Fibroblast of villous mesenchyme (primary cell): ENCODE data around the gene LIPA. TPM values are rescaled to one million over a fixed set of nuclear protein-coding genes. Genes with fewer than 3 reads are reported as not detected.
"Not testable (repeated sequence)": the region's sequence is repeated elsewhere in the genome, so short reads cannot be mapped to it uniquely, and the experiment has no call there.

Experiments
- DNase-seq: peaks from one replicate; pipeline ENCODE4 v3.0.0-alpha.2; 2010; ENCODE audit warnings: low read depth
- H3K4me3 ChIP-seq: 2 replicates; pipeline ENCODE4 v1.5.1; 2011; ENCODE audit warnings: low read depth, mild to moderate bottlenecking, low read length
- total RNA-seq: library from RNA; depleted of rRNA; stranded (reverse); fragments of >200 nt; gene quantifications from 2 replicates; pipeline ENCODE4 v1.2.3, GENCODE V29; 2012
- TF ChIP-seq, protein P1 (sequence below): IDR thresholded peaks from 2 replicates; pipeline ENCODE4 v1.5.1; 2012; ENCODE audit warnings: low read depth, mild to moderate bottlenecking, low read length; ENCODE audit not compliant: insufficient read depth

The LIPA gene
- total RNA-seq, 1 donor: 232 TPM

DNA sequence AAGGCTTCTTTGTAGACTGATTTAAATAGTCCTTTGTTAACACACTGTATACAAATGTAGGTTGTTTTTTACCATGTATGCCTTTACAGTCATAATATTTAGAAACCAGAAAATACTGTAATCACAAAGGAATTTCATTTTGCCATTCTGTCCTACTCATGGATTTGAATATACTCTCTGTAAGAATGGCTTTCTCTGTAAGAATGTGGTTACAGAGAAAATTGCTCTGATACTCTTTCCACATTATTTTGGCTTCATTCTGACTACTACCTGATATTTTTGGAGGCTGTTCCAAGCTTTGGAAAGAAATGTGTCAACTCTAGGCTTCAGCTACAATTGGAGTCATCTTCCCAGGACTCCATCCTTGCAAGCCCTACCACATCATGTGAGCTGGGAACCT lies 68.0 kb downstream of the LIPA start:
- TF ChIP-seq, protein P1, sequence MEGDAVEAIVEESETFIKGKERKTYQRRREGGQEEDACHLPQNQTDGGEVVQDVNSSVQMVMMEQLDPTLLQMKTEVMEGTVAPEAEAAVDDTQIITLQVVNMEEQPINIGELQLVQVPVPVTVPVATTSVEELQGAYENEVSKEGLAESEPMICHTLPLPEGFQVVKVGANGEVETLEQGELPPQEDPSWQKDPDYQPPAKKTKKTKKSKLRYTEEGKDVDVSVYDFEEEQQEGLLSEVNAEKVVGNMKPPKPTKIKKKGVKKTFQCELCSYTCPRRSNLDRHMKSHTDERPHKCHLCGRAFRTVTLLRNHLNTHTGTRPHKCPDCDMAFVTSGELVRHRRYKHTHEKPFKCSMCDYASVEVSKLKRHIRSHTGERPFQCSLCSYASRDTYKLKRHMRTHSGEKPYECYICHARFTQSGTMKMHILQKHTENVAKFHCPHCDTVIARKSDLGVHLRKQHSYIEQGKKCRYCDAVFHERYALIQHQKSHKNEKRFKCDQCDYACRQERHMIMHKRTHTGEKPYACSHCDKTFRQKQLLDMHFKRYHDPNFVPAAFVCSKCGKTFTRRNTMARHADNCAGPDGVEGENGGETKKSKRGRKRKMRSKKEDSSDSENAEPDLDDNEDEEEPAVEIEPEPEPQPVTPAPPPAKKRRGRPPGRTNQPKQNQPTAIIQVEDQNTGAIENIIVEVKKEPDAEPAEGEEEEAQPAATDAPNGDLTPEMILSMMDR: no peak
- no peak for DNase-seq
- no peak overlapping the region for H3K4me3 ChIP-seq

DNA sequence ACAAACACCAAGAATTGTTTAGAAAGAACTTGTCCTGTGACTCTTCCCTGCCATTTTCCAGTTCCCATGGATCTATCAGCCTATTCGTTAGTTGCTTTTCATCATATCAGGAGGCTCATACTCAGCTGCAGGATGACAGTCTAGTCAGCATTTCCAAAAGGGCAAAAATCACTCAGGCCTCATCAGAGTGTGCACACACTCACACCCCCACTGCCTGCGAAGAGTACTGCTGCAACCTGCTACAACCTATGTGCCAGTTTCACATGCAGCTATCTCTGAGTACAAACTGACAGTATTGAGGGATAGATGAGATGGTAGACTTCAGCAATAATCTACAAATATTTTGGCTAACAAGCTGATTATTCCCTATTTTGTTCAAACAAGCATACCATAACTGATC lies 68.7 kb downstream of the LIPA start:
- TF ChIP-seq, protein P1: no peak
- no peak overlapping the region for H3K4me3 ChIP-seq
- no peak for DNase-seq

DNA sequence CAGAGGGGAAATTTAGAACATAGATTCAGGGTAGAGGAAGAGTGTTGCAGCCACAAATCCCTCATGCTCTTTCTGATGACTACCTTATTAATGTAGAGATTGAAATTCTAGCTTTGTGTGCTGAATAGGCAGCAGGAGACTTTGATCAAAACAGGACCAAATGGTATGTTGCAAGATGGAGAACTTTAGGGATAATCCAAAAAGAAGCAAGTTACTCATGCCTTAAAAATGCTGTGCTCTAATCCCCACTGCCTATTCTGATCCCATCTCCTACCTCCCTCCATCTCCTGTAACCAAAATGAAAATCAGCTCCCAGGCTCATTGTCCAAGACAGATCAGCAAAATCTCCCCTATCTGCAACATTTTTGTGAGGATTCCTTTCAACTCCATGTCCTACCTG lies 75.8 kb downstream of the LIPA start:
- H3K4me3 ChIP-seq: no peak overlapping the region
- TF ChIP-seq, protein P1: no peak
- no peak for DNase-seq

DNA sequence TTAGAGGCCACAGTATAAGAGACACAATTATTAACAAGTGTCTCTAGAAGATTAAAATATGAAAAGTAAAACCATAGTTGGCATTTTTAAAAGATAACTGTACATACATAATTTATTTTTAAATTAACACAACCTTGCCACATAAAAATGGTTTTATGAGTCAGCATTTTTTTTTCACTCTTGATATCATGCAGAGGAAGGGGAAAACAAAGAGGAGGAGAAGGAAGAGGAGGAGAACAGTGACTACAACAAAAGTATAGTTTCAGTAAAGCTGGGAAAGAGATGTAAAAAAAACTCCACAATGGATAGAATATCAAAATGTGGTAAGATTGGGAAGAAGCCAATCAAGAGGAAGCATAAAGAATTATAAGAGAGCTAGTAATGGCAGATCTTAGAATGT lies 78.5 kb downstream of the LIPA start:
- no peak for DNase-seq
- TF ChIP-seq, protein P1: no peak
- no peak overlapping the region for H3K4me3 ChIP-seq

DNA sequence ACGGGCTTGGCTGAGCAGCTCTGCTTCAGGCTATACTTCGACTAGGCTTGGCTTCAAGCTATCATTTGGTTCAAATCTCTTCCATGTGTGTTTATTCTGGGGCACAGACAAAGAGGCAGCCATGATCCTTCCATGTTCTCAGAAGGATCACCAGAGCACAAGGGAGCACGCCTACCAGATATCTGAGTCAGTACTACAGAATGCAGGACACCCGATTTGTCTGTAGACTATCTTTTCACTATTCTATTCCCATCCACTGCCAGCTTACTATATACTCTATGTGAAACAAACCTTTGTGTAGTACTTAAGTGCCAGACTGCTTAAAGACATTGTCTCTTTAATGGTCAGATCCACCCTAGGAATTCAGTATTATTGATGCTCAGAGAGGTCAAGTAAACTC lies 79.6 kb downstream of the LIPA start:
- no peak overlapping the region for H3K4me3 ChIP-seq
- no peak for DNase-seq
- TF ChIP-seq, protein P1: no peak

DNA sequence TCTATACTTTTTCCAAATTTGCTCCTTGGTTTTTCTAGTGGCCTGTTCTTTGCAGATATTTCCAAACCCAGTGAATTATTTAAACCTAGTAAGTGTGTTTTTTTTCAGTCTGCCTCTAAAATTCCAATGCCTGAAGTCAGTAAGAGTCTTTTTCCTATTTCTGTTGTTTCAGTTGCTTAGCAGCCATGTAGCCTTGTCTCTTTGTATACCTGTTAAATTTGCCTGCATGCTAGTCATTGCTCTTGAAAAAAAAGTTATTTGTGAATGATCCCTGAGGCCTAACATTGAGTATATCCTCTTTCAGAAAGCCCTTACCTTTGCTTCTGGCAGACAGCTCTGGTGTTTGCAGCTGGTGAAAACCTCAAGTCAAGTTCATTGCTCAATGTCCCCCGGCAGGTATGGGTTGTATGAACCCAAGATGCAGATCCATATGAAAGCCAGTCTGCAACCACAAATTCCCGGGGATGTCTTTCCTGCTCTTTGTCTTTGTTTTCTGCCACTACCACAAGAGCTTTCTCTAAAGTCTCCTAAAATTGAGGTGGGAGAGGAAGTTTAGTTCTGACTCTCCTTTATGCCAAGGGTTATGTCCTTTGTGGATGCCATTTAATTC lies 80.2 kb downstream of the LIPA start:
- TF ChIP-seq, protein P1: no peak
- no peak for DNase-seq
- H3K4me3 ChIP-seq: no peak overlapping the region

DNA sequence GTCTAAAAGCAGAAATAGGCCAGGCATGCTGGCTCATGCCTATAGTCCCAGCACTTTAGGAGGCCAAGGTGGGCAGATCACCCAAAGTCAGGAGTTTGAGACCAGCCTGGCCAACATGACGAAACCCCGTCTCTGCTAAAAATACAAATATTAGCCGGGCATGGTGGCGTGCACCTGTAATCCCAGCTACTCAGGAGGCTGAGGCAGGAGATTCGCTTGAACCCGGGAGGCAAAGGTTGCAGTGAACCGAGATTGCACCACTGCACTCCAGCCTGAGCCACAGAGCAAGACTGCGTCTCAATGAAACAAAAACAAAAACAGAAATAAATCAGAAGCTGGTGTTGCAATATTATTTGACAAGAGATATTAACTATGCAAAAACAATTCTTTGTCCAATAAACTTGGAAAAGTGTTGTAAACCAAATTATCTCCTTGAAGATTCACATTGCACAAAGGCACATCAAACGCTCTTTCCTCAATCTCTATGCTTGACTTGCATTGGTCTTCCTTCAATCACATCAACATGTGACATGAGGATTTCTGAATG lies 83.1 kb downstream of the LIPA start:
- not testable (repeated sequence) for H3K4me3 ChIP-seq
- peak; percentile 67 for DNase-seq
